Panc1 (cell line): ENCODE measurements around the gene NRBP1. TPM values are rescaled to one million over a fixed set of nuclear protein-coding genes. Genes with fewer than 3 reads are reported as not detected.

Experiments used
- ATAC-seq: fragments of 200-7000 bp; cut with Tn5 transposase; 2 replicates; pipeline ENCODE4 v1.9.1; 2020; ENCODE audit warnings: mild to moderate bottlenecking, moderate library complexity
- BruUV-seq: library from RNA; stranded (reverse); fragments of 400-500 nt; replicated peaks from 2 replicates; lab custom pipeline; 2021; lab: Mats Ljungman, UMichigan
- CTCF ChIA-PET: fragments of 300-600 bp; sonication (Branson Sonifier 250); formaldehyde crosslinking; loops from one replicate; lab custom pipeline; 2022; ENCODE audit warnings: antibody characterized with exemption; lab: Charles Lee
- POLR2A ChIA-PET: fragments of 300-600 bp; sonication (Branson Sonifier 250); formaldehyde crosslinking; loops from one replicate; lab custom pipeline; 2022; ENCODE audit warnings: antibody characterized with exemption; lab: Charles Lee
- DNase-seq: peaks from one replicate; pipeline ENCODE4 v3.0.0-alpha.2; 2010; ENCODE audit warnings: low read depth, low spot score
- H3K27ac ChIP-seq: 2 replicates; pipeline ENCODE4 v1.5.1; 2011; ENCODE audit warnings: mild to moderate bottlenecking, low read length, inconsistent platforms
- H3K27me3 ChIP-seq: fragments of 200-500 bp; sonication (Bioruptor generic); 2 replicates; pipeline ENCODE4 v1.6.0; 2014; ENCODE audit warnings: low read length, inconsistent platforms; ENCODE audit not compliant: control insufficient read depth, insufficient read depth
- H3K36me3 ChIP-seq: fragments of 200-500 bp; sonication (Bioruptor generic); 2 replicates; pipeline ENCODE4 v1.5.1; 2014; ENCODE audit warnings: inconsistent platforms, mild to moderate bottlenecking, low read length, moderate library complexity; ENCODE audit not compliant: control insufficient read depth, insufficient read depth
- H3K4me1 ChIP-seq: 2 replicates; pipeline ENCODE4 v1.5.1; 2011; ENCODE audit warnings: inconsistent platforms, mild to moderate bottlenecking, low read length, moderate library complexity; ENCODE audit not compliant: control insufficient read depth, insufficient read depth
- H3K4me3 ChIP-seq, 2 experiments: 2 replicates each; pipeline ENCODE4 v1.5.1; 2011 to 2012; ENCODE audit warnings: low read depth in 2 of 2, low read length in 2 of 2, mild to moderate bottlenecking in 2 of 2, inconsistent platforms in 1 of 2, moderate library complexity in 1 of 2
- H3K9me3 ChIP-seq: fragments of 200-500 bp; sonication (Bioruptor generic); 2 replicates; pipeline ENCODE4 v1.5.1; 2014; ENCODE audit warnings: low read depth, mild to moderate bottlenecking, inconsistent platforms, low read length, moderate library complexity; ENCODE audit not compliant: control insufficient read depth, insufficient read depth
- CTCF ChIP-seq: fragments of 450-650 bp; IDR thresholded peaks from 2 replicates; pipeline ENCODE4 v1.5.1; 2017; ENCODE audit warnings: mild to moderate bottlenecking
- POLR2AphosphoS5 ChIP-seq: IDR thresholded peaks from 2 replicates; pipeline ENCODE4 v1.6.1; 2012; ENCODE audit warnings: mild to moderate bottlenecking, low read depth, low read length, moderate library complexity
- REST ChIP-seq, 2 experiments: IDR thresholded peaks; 2 replicates each; pipeline ENCODE4 v1.6.1; 2011 to 2012; ENCODE audit warnings: low read depth in 2 of 2, control low read depth in 1 of 2, low read length in 1 of 2, mild to moderate bottlenecking in 1 of 2, moderate library complexity in 1 of 2; ENCODE audit not compliant: insufficient read depth in 1 of 2
- SIN3A ChIP-seq: IDR thresholded peaks from 2 replicates; pipeline ENCODE4 v1.6.1; 2012; ENCODE audit warnings: low read depth, mild to moderate bottlenecking, low read length, moderate library complexity, borderline replicate concordance; ENCODE audit not compliant: insufficient read depth
- TCF7L2 ChIP-seq: IDR thresholded peaks from 2 replicates; pipeline ENCODE4 v1.6.1; 2011; ENCODE audit warnings: mild to moderate bottlenecking, low read depth, low read length, inconsistent platforms
- in situ Hi-C: cut with HindIII; loops from 2 replicates; pipeline ENCODE4 v1.10.0; 2016; ENCODE audit warnings: low sequenced_read_pairs, low pct_unique_long_range_greater_than_20kb
- intact Hi-C: fragments of 100-400 bp; cut with micrococcal nuclease; formaldehyde crosslinking; loops from one replicate; pipeline ENCODE4 v1.10.0; 2022; ENCODE audit not compliant: unreplicated experiment
- total RNA-seq: library from RNA; stranded (reverse); gene quantifications from one replicate; pipeline ENCODE4 v1.2.1, GENCODE V29; 2021; ENCODE audit not compliant: unreplicated experiment

Gene NRBP1
- total RNA-seq, 1 experiment from 2014 or later: 103 TPM

GRCh38 chr2:27427863-27428212 is 593 bp upstream of the NRBP1 start:
- Histone ChIP-seq H3K4me1 (peaks cover 15% of the 10 kb centered on the region), H3K9me3 (no peaks in the 10 kb centered on the region), H3K4me3 (peak overlapping the region; percentile 62 to 66), H3K36me3 (no peaks in the 10 kb centered on the region), H3K27me3 (no peaks in the 10 kb centered on the region), H3K27ac (peak overlapping the region; percentile 93)
- TF ChIP-seq CTCF (no peak), POLR2AphosphoS5 (no peak), TCF7L2 (no peak), SIN3A (no peak), REST (IDR thresholded peaks at IDR 0.05; ENCODE audit: insufficient read depth in 1 of 2, low read depth in 2 of 2, low read length in 1 of 2) (no peak)
- POLR2A ChIA-PET: no interaction called here
- no TSS peak for BruUV-seq
- CTCF ChIA-PET: no interaction called here
- ATAC-seq: no peak
- no peak for DNase-seq
- in situ Hi-C loops (no loop called here), intact Hi-C loops (no loop called here)

- BruUV-seq: no TSS peak
- ChIA-PET POLR2A (interaction anchor here (0.6 to 0.7 kb wide), 2 partner anchors 37 to 1015 kb away, joined by 3 read pairs; no protein-coding TSS in a partner anchor), CTCF (interaction anchor here (0.5 to 1.5 kb wide), 2 partner anchors 24 to 254 kb away, joined by 3 to 11 read pairs; no protein-coding TSS in a partner anchor)
- Histone ChIP-seq H3K36me3 (peaks cover 7% of the 10 kb centered on the region), H3K4me1 (peaks cover 15% of the 10 kb centered on the region), H3K27ac (peak overlapping the region; percentile 93), H3K27me3 (no peaks in the 10 kb centered on the region), H3K9me3 (no peaks in the 10 kb centered on the region), H3K4me3 (peak overlapping the region; percentile 66 to 73)
- TF ChIP-seq TCF7L2 (peak; percentile 98), POLR2AphosphoS5 (no peak)
- DNase-seq (no peak), ATAC-seq (peak; percentile 95)
- in situ Hi-C loops (no loop called here), intact Hi-C loops (no loop called here)
These were observed 629 bp downstream of the NRBP1 start for GRCh38 chr2:27428978-27429541.

GRCh38 chr2:27431395-27431794 is 3.0 kb downstream of the NRBP1 start:
- no peak for ATAC-seq
- Histone ChIP-seq H3K4me1 (peaks cover 15% of the 10 kb centered on the region), H3K9me3 (no peaks in the 10 kb centered on the region), H3K27me3 (no peaks in the 10 kb centered on the region), H3K27ac (no peak overlapping the region), H3K36me3 (peaks cover 16% of the 10 kb centered on the region), H3K4me3 (no peak overlapping the region)
- no TSS peak for BruUV-seq
- intact Hi-C loops (no loop called here), in situ Hi-C loops (no loop called here)
- TF ChIP-seq SIN3A (no peak), POLR2AphosphoS5 (no peak), CTCF (no peak), TCF7L2 (no peak), REST (IDR thresholded peaks at IDR 0.05; ENCODE audit: insufficient read depth in 1 of 2, low read depth in 2 of 2, low read length in 1 of 2) (no peak)
- POLR2A ChIA-PET: no interaction called here
- CTCF ChIA-PET: no interaction called here
- DNase-seq: peak; percentile 55
